ENCODE measurements around the gene BCL7A. TPM values are rescaled to one million over a fixed set of nuclear protein-coding genes. Genes with fewer than 3 reads are reported as not detected.

Gene BCL7A
- total and polyA plus RNA-seq, 9 of the 15 experiments (the other 6 are each of a cell fraction or from before 2014, with no cell fraction given) = 0.25 to 21.9 (median 14.9) TPM

- TF ChIP-seq MBD1 (CRISPR knock-in tag; IDR thresholded peaks at IDR 0.05) (no peak), E2F1 (CRISPR knock-in tag; IDR thresholded peaks at IDR 0.05) (no peak), USF2 (CRISPR knock-in tag; IDR thresholded peaks at IDR 0.05) (no peak), ZNF143 (CRISPR knock-in tag; IDR thresholded peaks at IDR 0.05) (0 out of 2 replicates have a peak, but pooled peaks have one; percentile 31), HDAC2 (IDR thresholded peaks at IDR 0.05) (peak; percentile 35), NR4A1 (CRISPR knock-in tag; IDR thresholded peaks at IDR 0.05) (no peak; the same call in 1 of the 2 replicates), NR4A1 (tag; IDR thresholded peaks at IDR 0.05) (no peak), NCOA2 (IDR thresholded peaks at IDR 0.05; ENCODE audit: partially characterized antibody in 2 of 2) (no peak), CBFB (CRISPR knock-in tag; IDR thresholded peaks at IDR 0.05) (no peak), FIP1L1 (IDR thresholded peaks at IDR 0.05; ENCODE audit: low read depth, low read length, poor library complexity, severe bottlenecking) (no peak), DPF2 (IDR thresholded peaks at IDR 0.05) (peak; percentile 57), KAT7 (CRISPR knock-in tag; IDR thresholded peaks at IDR 0.05; ENCODE audit: borderline replicate concordance) (no peak; the same call in 1 of the 2 replicates), C11orf30 (IDR thresholded peaks at IDR 0.05; ENCODE audit: low read depth) (peak; percentile 14; the same call in 1 of the 2 replicates), NR0B1 (IDR thresholded peaks at IDR 0.05; ENCODE audit: partially characterized antibody) (no peak), BHLHE40 (IDR thresholded peaks at IDR 0.05; ENCODE audit: low read length) (no peak), ZNF76 (CRISPR knock-in tag; IDR thresholded peaks at IDR 0.05; ENCODE audit: borderline replicate concordance) (no peak), TSC22D4 (tag; IDR thresholded peaks at IDR 0.05) (no peak), HMBOX1 (IDR thresholded peaks at IDR 0.05) (peak; percentile 26; the same call in 1 of the 2 replicates)
These were observed 41.4 kb downstream of the BCL7A start (continued) for GRCh38 chr12:122062832-122063693.
